ENCODE data around the gene TRPM4.

The TRPM4 gene

GRCh38 chr19:49150106-49150943 lies 7.3 kb upstream of the TRPM4 start:
- no peak for TF ChIP-seq CTCF (IDR thresholded peaks at IDR 0.05; ENCODE audit: insufficient read depth, missing control alignments)
- FAIRE-seq: no peak

GRCh38 chr19:49150944-49151243 lies 6.7 kb upstream of the TRPM4 start:
- FAIRE-seq: no peak

More at GRCh38 chr19:49150106-49150943, 7.3 kb upstream of the TRPM4 start:
- peak; percentile 96 for DNase-seq (ENCODE audit: insufficient read length, low spot score)

GRCh38 chr19:49151267-49152118 lies 6.1 kb upstream of the TRPM4 start:
- DNase-seq (ENCODE audit: insufficient read length, low spot score): no peak
- no peak for TF ChIP-seq CTCF (IDR thresholded peaks at IDR 0.05; ENCODE audit: insufficient read depth, missing control alignments)
- FAIRE-seq: no peak

More at GRCh38 chr19:49150944-49151243, 6.7 kb upstream of the TRPM4 start:
- DNase-seq (ENCODE audit: insufficient read length, low spot score): no peak
- no peak for TF ChIP-seq CTCF (IDR thresholded peaks at IDR 0.05; ENCODE audit: insufficient read depth, missing control alignments)

GRCh38 chr19:49152119-49152550 lies 5.5 kb upstream of the TRPM4 start:
- DNase-seq (ENCODE audit: insufficient read length, low spot score) (no peak), FAIRE-seq (no peak)
- TF ChIP-seq CTCF (IDR thresholded peaks at IDR 0.05; ENCODE audit: insufficient read depth, missing control alignments): no peak

GRCh38 chr19:49153167-49153809 lies 4.3 kb upstream of the TRPM4 start:
- no peak for FAIRE-seq
- no peak for DNase-seq (ENCODE audit: insufficient read length, low spot score)

GRCh38 chr19:49154279-49154678 lies 3.3 kb upstream of the TRPM4 start:
- DNase-seq (ENCODE audit: insufficient read length, low spot score) (no peak), FAIRE-seq (no peak)
- TF ChIP-seq CTCF (IDR thresholded peaks at IDR 0.05; ENCODE audit: insufficient read depth, missing control alignments): no peak

More at GRCh38 chr19:49153167-49153809, 4.3 kb upstream of the TRPM4 start:
- no peak for TF ChIP-seq CTCF (IDR thresholded peaks at IDR 0.05; ENCODE audit: insufficient read depth, missing control alignments)
